Tibial nerve (tissue), 4 donors: ENCODE results near the gene PARP3.

Experiments used
- CTCF ChIP-seq, 5 experiments: fragments of 200-600 bp in 3 of 5; fragments of 450-650 bp in 2 of 5; sonication (generic) in 3 of 5; IDR thresholded peaks; one replicate each; pipeline ENCODE4 v1.5.1; 2016 to 2019; ENCODE audit warnings: antibody characterized with exemption in 5 of 5, mild to moderate bottlenecking in 3 of 5, moderate library complexity in 2 of 5
- EP300 ChIP-seq, 2 donors: sonication (generic); formaldehyde crosslinking; IDR thresholded peaks; one replicate each; pipeline ENCODE4 v1.6.1; 2017; ENCODE audit warnings: antibody characterized with exemption in 2 of 2, mild to moderate bottlenecking in 1 of 2

- TF ChIP-seq CTCF (IDR thresholded peaks at IDR 0.05): no peak
- TF ChIP-seq EP300 (IDR thresholded peaks at IDR 0.05): no peak
Observed at GRCh38 chr3:51970606-51971300, 28.6 kb downstream of the PARP3 start.
